NCI-H345 treated with DMSO at 0.1 percent for 48 hours (cell line): ENCODE data around the gene HTR3C.
A peak's percentile ranks its signal among the peaks of the same experiment; 100 is the strongest.
"Not testable (repeated sequence)": the region's sequence is repeated elsewhere in the genome, so short reads cannot be mapped to it uniquely, and the experiment has no call there.

Experiments
- DNase-seq: peaks from one replicate; lab custom pipeline; 2025; ENCODE audit not compliant: unreplicated experiment; lab: John Stamatoyannopoulos, UW

HTR3C gene

DNA sequence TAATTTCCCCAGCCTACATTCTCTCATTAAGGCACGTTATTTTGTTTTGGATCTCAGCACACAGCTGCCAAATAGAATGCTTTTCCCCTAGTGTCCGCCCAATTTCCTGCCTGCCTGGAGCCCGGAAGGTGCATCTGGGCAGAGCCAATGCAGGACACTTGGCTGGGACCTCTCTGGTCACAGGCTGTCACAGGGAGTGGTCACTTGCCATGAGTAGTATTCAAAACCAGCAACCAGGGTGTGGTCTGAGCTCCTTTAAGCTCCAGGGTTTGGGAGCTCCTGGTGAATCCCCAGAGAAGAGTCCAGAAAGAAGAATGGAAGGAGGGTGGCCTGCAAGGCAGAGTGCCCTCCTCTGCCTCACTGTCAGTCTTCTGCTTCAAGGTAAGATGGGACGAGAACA lies at the start of gene HTR3C:
Gene HTR3C (plus strand): TSS at position 281 of the 400 bp plus-strand sequence. CDS start 34 bp downstream, at position 315.
- DNase-seq: no peak

GRCh38 chr3:184003187-184003967 lies 49.5 kb upstream of the HTR3C start:
- DNase-seq: no peak

GRCh38 chr3:184004476-184004875 lies 48.4 kb upstream of the HTR3C start:
- DNase-seq: no peak

DNA sequence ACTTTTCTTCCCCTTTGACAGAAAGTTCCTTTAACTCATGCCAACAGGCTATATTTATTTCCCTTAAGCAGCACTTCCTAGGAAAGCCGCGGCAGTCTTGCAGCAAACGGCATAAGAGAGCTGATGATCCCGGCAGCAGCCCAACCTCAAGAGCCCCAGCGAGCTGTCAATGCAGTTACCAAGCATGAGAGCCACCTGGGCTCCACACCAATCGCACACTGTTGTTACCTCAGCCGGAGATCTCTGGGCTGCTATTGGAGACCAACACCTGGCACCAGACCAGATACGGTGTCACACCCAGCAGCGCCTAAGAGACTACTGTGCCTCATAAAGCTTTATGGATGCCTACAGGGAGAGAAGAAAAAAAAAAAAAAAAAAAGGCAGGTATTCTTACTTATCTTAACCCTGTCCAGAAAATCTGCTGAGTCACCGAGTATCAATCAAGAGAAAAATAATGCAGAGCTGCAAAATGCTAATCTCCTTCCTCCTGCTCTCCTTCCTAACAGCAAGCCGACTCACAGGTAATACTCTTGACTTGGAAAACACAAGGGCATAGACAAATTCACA lies 46.8 kb upstream of the HTR3C start:
- DNase-seq: peak; percentile 97

DNA sequence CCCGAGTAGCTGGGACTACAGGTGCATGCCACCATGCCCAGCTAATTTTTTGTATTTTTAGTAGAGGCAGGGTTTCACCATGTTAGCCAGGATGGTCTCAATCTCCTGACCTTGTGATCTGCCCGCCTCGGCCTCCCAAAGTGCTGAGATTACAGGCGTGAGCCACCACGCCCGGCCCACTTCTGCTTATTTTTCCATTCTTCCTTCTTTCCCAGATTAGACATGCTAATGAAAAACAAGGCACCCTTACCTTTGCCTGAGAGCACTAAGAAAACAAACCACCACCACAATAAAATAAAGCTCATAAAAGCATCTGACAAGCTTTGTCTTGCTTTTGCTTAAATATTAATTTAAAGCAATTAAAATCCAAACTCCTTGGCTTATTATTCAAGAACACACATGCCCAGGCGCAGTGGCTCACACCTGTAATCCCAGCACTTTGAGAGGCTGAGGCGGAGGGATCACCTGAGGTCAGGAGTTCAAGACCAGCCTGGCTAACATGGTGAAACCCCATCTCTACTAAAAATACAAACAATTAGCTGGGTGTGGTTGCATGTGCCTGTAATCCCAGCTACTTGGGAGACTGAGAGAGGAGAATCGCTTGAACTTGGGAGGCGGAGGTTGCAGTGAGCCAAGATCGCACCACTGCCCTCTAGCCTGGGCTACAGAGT lies 45.6 kb upstream of the HTR3C start:
- not testable (repeated sequence) for DNase-seq

GRCh38 chr3:184008161-184008560 lies 44.7 kb upstream of the HTR3C start:
- no peak for DNase-seq

DNA sequence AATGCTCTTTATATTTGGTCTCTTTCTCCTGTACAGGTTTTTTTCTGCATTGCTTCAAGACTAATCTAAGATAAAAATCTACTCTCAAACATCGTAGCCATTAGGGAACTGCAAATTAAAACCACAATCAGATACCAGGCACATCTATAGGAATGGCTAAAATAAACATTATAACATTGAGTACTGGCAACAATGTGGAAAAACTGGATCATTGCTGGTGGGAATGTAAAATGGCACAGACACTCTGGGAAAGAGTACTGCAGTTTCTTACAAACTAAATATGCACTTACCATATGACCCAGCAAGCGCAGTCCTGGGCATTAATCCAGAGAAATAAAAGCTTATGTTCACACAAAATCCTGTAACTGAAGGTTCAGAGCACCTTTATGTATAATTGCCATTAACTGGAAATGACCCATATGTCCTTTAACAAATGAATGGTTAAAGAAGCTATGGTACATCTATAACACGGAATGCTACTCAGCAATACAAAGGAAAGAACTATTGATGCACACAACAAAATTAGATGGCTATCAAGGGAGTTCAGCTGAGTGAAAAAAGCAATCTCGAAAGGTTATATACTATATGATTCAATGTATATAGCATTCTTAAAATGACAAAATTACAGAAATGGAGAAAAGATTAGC lies 41.5 kb upstream of the HTR3C start:
- DNase-seq: no peak

DNA sequence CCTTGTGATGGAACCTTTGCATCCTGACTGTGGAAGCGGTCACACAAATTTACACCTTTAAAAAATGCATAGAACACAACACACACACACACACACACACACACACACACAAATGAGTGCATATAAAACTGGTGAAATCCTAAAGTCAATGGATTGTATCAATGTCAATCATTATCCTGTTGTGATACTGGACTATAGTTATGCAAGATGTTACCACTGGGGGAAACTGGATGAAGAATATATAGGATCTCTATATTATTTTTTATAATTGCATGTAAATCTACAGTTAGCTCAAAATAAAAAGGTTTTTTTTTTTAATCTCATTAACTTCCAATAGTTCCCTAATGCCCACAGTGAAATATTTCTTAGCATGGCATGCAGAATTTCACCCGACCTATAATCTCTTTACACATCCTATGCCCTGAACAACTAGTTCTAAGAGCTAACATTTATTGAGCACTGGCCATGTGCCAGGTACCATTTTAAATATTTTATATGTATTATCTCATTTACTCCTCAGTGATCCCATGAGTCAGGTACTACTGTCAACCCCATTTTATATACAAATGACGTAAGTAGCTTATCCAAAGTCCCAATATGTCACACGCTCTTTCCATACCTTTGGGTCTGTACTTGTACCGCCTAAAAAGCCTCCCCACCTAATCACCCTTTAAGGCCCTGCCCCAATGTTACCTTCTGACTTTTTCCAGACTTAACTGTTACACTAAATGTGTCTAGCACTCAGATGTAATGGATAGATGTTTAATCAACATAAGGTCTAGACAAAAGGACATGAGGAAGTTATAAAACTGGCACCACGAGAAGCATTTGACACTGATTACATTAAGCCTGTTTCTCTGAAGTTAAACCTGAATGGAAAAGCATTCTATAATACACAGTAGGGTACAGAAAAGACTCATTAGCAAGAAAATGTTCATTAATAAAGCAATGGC lies 40.6 kb upstream of the HTR3C start:
- DNase-seq: no peak

DNA sequence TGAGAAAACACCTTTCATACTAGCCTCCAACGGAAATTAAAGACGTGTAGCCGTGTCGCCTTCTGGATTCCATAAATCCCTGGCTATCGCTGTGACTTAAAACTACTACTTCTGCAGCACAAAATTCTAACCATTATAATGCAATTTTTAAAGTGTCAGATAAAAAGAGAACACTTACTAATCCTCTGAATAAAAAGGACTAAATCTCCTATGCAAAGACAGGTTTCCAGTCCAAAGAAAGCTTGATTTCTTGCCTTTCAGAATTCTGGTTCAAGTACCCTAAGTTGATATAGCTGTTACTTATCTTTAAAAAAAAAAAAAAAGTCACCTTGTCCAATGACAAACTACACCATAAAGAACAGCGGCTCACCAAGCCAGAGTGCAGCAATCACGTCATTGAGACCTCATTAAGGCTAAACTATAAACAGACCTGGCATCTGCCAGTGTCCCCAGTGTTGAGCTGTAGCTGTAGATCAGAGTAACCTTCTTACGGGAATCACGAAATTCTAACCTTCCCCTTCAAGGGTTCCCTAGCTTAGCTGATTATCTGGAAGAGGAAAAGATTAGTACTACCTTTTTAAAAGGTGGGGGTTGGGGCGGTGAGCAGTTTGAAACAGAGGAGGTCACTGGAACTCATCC lies 37.3 kb upstream of the HTR3C start:
- DNase-seq: no peak

- no peak for DNase-seq
Measured at GRCh38 chr3:184016169-184016570, 36.7 kb upstream of the HTR3C start.

DNA sequence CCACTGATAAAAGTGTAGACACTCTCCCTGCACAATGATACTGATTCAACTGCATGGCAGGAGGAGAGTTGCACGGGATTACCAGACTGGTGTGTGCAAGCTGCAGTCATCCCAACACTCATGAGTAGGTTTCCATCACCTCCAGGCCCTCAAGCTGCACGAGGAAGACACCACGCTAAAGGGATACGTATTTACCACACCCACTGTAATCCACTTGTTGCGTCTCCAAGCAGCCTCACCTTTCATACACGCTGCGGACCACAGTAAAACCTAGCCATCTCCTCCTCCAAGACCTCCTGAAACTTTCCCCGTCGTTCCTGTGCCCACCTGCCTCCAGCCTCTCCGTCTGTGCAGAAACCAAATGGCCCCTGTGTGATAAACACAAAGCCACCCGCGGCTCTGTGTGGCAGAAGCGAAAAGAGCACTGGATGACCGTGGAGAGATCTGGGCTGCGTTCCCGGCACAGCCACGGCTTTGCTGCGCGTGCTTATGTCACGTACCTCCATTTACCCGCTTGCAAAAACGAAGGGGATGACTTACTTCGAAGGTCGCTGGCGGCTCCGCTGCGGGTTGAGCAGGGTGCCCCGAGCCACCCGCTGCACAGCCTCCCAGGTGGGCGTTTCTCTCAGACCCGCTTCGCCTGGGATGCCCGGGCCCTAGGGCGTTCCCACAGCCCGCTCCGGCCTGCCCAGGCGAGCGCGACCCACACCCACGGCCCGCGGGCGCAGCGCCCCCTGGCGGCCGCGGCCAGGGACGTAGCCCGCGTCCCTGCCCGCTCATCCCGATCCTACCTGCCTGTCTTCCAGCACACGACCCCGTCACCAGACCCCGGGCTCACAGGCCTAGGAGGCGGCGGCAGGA lies 35.8 kb upstream of the HTR3C start:
- DNase-seq: peak; percentile 37

DNA sequence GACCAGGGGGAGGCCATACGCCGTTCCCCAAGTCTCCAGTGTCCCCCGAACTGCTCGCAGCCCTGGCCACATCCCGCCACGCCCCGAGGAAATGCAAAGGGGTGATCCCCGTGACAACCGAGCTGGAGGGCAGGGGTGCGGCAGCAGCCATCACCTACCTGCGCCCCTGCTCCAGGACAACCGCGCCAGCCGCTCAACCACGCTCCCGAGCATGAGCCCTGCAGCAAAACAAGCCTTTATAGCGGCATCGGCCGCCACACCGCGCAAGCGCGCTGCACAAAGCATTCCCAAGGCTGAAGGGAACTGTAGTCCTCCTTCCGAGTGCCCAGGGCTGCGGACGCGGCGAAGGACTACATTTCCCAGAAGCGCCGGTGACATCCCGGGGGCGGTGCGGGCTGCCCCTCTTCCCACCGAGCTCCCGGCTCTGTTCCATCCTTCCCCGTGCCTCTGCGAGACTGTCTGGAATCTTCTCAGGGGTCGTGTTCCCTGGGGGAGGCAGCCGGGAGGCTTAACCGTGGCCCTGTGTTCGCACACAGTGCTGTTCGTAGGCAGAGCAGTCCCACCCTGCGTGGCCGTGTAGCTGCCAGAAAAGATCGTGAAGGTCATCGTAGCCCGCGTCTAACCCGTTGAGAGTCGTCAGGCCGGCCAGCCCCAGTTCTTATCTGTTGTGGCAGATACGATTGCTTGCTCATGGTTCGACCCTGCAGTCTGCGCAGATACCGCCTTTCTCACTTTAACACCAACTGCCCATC lies 35.0 kb upstream of the HTR3C start, which contains the start of gene ABCC5:
Gene ABCC5 (minus strand): TSS at position 213 of the 752 bp plus-strand sequence. CDS start 3,492 bp downstream, outside the sequence.
- DNase-seq: peak; percentile 98

GRCh38 chr3:184018424-184018973 lies 34.3 kb upstream of the HTR3C start:
- DNase-seq: no peak

- no peak for DNase-seq
Measured at GRCh38 chr3:184022323-184022722, 30.5 kb upstream of the HTR3C start.

DNA sequence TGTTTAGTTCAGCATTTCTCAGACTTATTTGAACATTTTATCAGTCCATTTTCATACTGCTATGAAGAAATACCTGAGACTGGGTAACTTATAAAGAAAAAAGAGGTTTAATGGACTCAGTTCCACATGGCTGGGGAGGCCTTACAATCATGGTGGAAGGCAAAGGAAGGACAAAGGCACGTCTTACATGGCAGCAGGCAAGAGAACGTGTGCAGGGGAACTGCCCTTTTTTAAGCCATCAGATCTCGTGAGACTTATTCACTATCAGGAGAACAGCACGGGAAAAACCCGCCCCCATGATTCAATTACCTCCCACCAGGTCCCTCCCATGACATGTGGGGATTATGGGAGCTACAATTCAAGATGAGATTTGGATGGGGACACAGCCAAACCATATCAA lies 27.6 kb upstream of the HTR3C start:
- DNase-seq: not testable (repeated sequence)

DNA sequence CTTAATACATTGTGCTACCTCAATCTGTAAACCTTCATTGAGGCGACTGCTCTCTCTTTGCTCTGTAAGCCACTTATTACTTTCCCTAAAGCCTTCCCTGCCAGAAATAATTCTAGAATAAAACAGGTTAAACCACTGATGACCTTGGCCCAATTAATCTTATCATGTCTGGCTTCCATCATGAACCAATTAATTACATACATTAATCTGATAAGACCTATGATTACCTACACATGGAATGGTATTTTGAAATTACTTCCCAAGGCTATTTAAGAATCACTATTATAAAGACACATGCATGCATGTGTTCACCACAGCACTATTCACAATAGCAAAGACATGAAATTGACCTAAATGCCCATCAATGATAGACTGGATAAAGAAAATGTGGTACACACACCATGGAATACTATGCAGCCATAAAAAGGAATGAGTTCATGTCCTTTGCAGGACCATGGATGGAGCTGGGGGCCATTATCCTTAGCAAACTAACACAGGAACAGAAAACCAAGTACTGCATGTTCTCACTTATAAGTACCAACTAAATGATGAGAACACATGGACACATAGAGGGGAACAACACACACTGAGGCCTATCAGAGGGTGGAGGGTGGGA lies 24.5 kb upstream of the HTR3C start:
- not testable (repeated sequence) for DNase-seq

DNA sequence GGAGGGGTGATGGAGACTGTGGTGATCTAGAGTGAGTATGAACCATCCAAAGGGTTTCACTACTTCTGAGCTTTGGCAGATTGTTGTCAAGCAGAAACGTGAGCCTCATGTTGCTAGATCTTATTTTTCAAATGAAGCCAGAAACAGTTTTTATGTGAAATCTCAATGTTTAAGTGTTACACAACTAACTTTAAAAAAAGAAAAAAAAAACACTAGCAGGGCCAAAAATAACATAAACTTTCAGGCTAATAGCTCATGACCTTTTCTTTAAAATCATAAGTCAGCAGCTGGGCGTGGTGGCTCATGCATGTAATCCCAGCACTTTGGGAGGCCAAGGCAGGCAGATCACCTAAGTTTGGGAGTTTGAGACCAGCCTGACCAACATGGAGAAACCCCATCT lies 23.4 kb upstream of the HTR3C start:
- DNase-seq: no peak

DNA sequence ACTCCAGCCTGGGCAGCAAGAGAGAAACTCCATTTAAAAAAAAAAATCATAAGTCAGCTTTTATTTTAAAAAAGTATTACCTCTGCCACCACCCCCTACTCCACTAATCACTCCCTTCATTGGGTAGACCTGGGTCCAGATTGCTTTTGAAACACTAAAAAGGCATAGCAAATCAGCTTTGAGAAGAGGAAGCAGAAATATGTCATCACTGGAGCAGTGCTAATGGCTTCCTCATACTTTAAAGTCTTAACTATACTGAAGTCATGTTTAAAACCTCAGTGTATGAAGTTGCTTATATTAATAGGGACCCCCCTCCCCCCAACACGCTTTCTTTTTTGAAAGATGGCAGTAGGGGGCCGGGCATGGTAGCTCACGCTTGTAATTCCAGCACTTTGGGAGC lies 22.3 kb upstream of the HTR3C start:
- no peak for DNase-seq
